GM18511 (cell line): ENCODE measurements around the gene ULK4.
"Not testable (repeated sequence)": the region's sequence is repeated elsewhere in the genome, so short reads cannot be mapped to it uniquely, and the experiment has no call there.

Experiments
- ATAC-seq: cut with Tn5 transposase; IDR thresholded peaks from one replicate; pipeline ENCODE4 v1.9.1; 2021; ENCODE audit warnings: mild to moderate bottlenecking, moderate library complexity; ENCODE audit not compliant: unreplicated experiment

ULK4 gene

GRCh38 chr3:41961751-41962679 lies at the start of gene ULK4:
TSS of gene ULK4 (minus strand) at chr3:41962103. CDS start at chr3:41954759, 7,344 bp downstream.
- ATAC-seq, result peak; percentile 94

GRCh38 chr3:42010530-42010929 lies 48.6 kb upstream of the ULK4 start:
- ATAC-seq, result no peak

GRCh38 chr3:42009456-42009855 lies 47.6 kb upstream of the ULK4 start:
- ATAC-seq, result no peak

GRCh38 chr3:42007785-42008184 lies 45.9 kb upstream of the ULK4 start:
- ATAC-seq, result no peak

GRCh38 chr3:42005401-42005800 lies 43.5 kb upstream of the ULK4 start:
- ATAC-seq, result no peak

GRCh38 chr3:42002790-42003189 lies 40.9 kb upstream of the ULK4 start:
- no peak for ATAC-seq

- ATAC-seq, result no peak
Measured at GRCh38 chr3:42001777-42002176, 39.9 kb upstream of the ULK4 start.

GRCh38 chr3:41999909-42000308 lies 38.0 kb upstream of the ULK4 start:
- no peak for ATAC-seq

- ATAC-seq, result no peak
Measured at GRCh38 chr3:41997702-41998550, 36.0 kb upstream of the ULK4 start.

GRCh38 chr3:41991437-41991836 lies 29.5 kb upstream of the ULK4 start:
- no peak for ATAC-seq

GRCh38 chr3:41989518-41989917 lies 27.6 kb upstream of the ULK4 start:
- no peak for ATAC-seq

GRCh38 chr3:41987627-41988026 lies 25.7 kb upstream of the ULK4 start:
- no peak for ATAC-seq

- ATAC-seq, result no peak
Measured at GRCh38 chr3:41986561-41986960, 24.7 kb upstream of the ULK4 start.

GRCh38 chr3:41985018-41985417 lies 23.1 kb upstream of the ULK4 start:
- no peak for ATAC-seq

GRCh38 chr3:41983091-41983490 lies 21.2 kb upstream of the ULK4 start:
- not testable (repeated sequence) for ATAC-seq

- not testable (repeated sequence) for ATAC-seq
Measured at GRCh38 chr3:41977401-41977800, 15.5 kb upstream of the ULK4 start.

GRCh38 chr3:41975416-41976103 lies 13.7 kb upstream of the ULK4 start:
- ATAC-seq, result no peak

GRCh38 chr3:41974223-41974622 lies 12.3 kb upstream of the ULK4 start:
- ATAC-seq, result no peak

- no peak for ATAC-seq
Measured at GRCh38 chr3:41972802-41973201, 10.9 kb upstream of the ULK4 start.

GRCh38 chr3:41966206-41966605 lies 4.3 kb upstream of the ULK4 start:
- no peak for ATAC-seq

- ATAC-seq, result no peak
Measured at GRCh38 chr3:41963823-41964222, 1.9 kb upstream of the ULK4 start.
